Breast epithelium (tissue), 4 donors: ENCODE measurements around the gene CD247. TPM values are rescaled to one million over a fixed set of nuclear protein-coding genes. Genes with fewer than 3 reads are reported as not detected.

ENCODE experiments used
- DNase-seq, 2 donors: peaks; one replicate each; pipeline ENCODE4 v3.0.0-alpha.2; 2019; ENCODE audit warnings: low spot score in 2 of 2
- H3K27ac ChIP-seq, 2 donors: fragments of 200-600 bp; sonication (generic) in 1 of 2; one replicate each; pipeline ENCODE4 v1.5.1; 2016 to 2019; ENCODE audit warnings: mild to moderate bottlenecking in 1 of 2
- H3K27me3 ChIP-seq, 2 donors: fragments of 200-600 bp; sonication (generic) in 1 of 2; one replicate each; pipeline versions ENCODE4 v1.5.1 to v1.6.0; 2017 to 2019; ENCODE audit warnings: control low read depth in 1 of 2, mild to moderate bottlenecking in 1 of 2
- H3K36me3 ChIP-seq: fragments of 200-600 bp; one replicate; pipeline ENCODE4 v1.5.1; 2019
- H3K4me1 ChIP-seq, 2 donors: fragments of 200-600 bp; sonication (generic); one replicate each; pipeline ENCODE4 v1.5.1; 2016 to 2019; ENCODE audit warnings: control low read depth in 1 of 2
- H3K4me3 ChIP-seq, 3 donors: fragments of 200-600 bp; sonication (generic); 1 replicate in 2 of 3; 2 replicates in 1 of 3; pipeline ENCODE4 v1.5.1; 2016 to 2019; ENCODE audit warnings: mild to moderate bottlenecking in 3 of 3, moderate library complexity in 2 of 3
- H3K9me3 ChIP-seq, 2 donors: fragments of 200-600 bp; sonication (generic) in 1 of 2; one replicate each; pipeline ENCODE4 v1.5.1; 2016 to 2019; ENCODE audit warnings: control low read depth in 1 of 2
- CTCF ChIP-seq, 3 donors: fragments of 450-650 bp; IDR thresholded peaks; one replicate each; pipeline ENCODE4 v1.5.1; 2016 to 2017; ENCODE audit warnings: antibody characterized with exemption in 3 of 3, mild to moderate bottlenecking in 3 of 3, moderate library complexity in 3 of 3
- POLR2A ChIP-seq: fragments of 450-650 bp; IDR thresholded peaks from one replicate; pipeline ENCODE4 v1.6.1; 2016; ENCODE audit warnings: antibody characterized with exemption, mild to moderate bottlenecking, moderate library complexity
- POLR2AphosphoS5 ChIP-seq, 3 donors: sonication (generic); formaldehyde crosslinking; IDR thresholded peaks; one replicate each; pipeline ENCODE4 v1.6.1; 2017; ENCODE audit warnings: antibody characterized with exemption in 3 of 3
- intact Hi-C: fragments of 100-400 bp; cut with DNase I; formaldehyde crosslinking; loops from one replicate; pipeline ENCODE4 v1.15.1; 2023; ENCODE audit warnings: low total_unique reads
- total RNA-seq, 3 donors: library from RNA; depleted of rRNA; stranded (reverse); fragments of >200 nt; gene quantifications; one replicate each; pipeline ENCODE4 v1.1.0, GENCODE V29; 2016

The CD247 gene
- total RNA-seq, 3 donors from 2014 or later: 0.80 to 2.0 (median 2.0) TPM

DNA sequence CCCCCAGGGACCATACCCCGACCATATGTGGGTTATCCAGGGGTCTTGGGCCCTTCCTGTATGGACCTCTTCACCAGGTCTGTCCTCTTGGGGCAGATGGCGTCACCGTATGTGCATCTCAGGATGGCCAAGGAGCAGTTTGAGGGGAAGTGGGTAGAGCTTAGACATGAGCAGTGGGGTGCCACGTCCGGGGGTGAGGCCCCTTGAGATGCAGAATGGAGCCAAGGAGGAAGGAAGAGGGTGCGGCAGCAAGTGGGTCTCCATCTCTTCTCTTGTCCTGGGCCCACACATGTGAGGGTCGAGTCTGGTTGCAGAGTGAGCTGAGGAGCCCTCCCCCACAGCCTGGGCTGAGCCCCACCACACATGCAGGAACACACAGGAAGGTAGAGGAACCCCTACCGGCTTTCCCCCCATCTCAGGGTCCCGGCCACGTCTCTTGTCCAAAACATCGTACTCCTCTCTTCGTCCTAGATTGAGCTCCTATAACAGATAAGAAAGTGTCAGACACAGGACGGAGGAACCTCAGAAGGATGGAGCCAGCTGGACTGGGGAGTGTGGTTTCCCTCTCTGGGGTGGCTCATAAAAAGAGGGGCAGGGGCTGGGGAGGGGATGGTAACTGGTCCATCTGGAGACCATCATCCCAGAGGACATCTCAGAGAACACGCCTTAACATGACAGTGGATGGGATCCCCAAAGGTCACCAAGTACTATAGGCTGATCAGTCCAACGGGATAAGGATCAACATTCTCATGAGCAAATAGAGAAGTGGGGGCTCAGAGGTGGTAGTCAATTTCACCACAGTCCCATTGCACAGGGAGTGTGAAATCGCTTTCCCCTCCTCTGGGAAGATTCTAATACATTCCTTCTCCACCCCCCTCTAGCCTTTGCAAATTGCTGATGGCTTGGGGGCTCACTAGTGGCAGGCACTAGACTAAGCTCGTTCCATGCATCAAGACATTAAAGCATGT is 79.9 kb downstream of the CD247 start:
- Histone ChIP-seq H3K4me1 (no peaks in the 10 kb centered on the region), H3K27ac (no peak overlapping the region), H3K9me3 (no peaks in the 10 kb centered on the region), H3K36me3 (no peaks in the 10 kb centered on the region), H3K27me3 (peaks cover 0 to 7% of the 10 kb centered on the region in 2 donors), H3K4me3 (peak overlapping the region in 1 of 3 donors; percentile 65)
- no peak for TF ChIP-seq CTCF (IDR thresholded peaks at IDR 0.05)
- TF ChIP-seq POLR2A: no peak
- TF ChIP-seq POLR2AphosphoS5 (IDR thresholded peaks at IDR 0.05): no peak
- intact Hi-C loops: no loop called here
- no peak for DNase-seq

- Histone ChIP-seq H3K4me1 (no peaks in the 10 kb centered on the region), H3K27ac (no peak overlapping the region), H3K4me3 (no peak overlapping the region), H3K27me3 (peaks cover 0 to 7% of the 10 kb centered on the region in 2 donors), H3K9me3 (no peaks in the 10 kb centered on the region), H3K36me3 (no peaks in the 10 kb centered on the region)
- no peak for DNase-seq
- TF ChIP-seq POLR2AphosphoS5 (IDR thresholded peaks at IDR 0.05) (no peak), POLR2A (no peak)
- intact Hi-C loops: no loop called here
Measured at GRCh38 chr1:167435484-167435883, 82.8 kb downstream of the CD247 start.

DNA sequence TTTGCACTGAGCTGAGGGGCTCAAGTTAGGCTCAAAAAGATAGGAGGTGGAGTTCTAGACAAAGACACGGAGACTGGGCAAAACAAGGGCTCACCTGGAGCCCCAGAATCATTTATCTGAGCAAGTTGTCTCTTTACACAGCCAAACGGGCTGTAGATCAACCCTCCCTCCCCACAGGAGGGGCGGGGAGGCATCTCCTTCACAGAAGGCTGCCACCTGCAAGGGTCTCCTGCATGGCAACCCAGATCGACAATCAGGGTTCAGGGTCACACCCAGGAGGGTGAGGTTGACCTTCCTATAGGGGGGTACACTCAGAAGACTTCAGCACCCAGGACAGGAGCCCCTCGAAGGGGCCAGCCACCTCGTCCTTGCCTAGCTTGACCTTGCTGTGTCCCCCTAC is 84.0 kb downstream of the CD247 start:
- Histone ChIP-seq H3K9me3 (no peaks in the 10 kb centered on the region), H3K4me1 (no peaks in the 10 kb centered on the region), H3K4me3 (no peak overlapping the region), H3K27me3 (peaks cover 0 to 7% of the 10 kb centered on the region in 2 donors), H3K27ac (no peak overlapping the region), H3K36me3 (no peaks in the 10 kb centered on the region)
- intact Hi-C loops: no loop called here
- no peak for TF ChIP-seq POLR2AphosphoS5 (IDR thresholded peaks at IDR 0.05)
- no peak for TF ChIP-seq CTCF (IDR thresholded peaks at IDR 0.05)
- TF ChIP-seq POLR2A: no peak
- no peak for DNase-seq

GRCh38 chr1:167433884-167434283 is 84.4 kb downstream of the CD247 start:
- Histone ChIP-seq H3K9me3 (no peaks in the 10 kb centered on the region), H3K27me3 (peaks cover 0 to 3% of the 10 kb centered on the region in 2 donors), H3K27ac (no peak overlapping the region), H3K4me3 (no peak overlapping the region), H3K36me3 (no peaks in the 10 kb centered on the region), H3K4me1 (no peaks in the 10 kb centered on the region)
- TF ChIP-seq POLR2A (no peak), CTCF (IDR thresholded peaks at IDR 0.05) (no peak), POLR2AphosphoS5 (IDR thresholded peaks at IDR 0.05) (no peak)
- no peak for DNase-seq
- intact Hi-C loops: no loop called here

GRCh38 chr1:167432780-167433179 is 85.5 kb downstream of the CD247 start:
- H3K36me3 ChIP-seq: no peaks in the 10 kb centered on the region
- no peaks in the 10 kb centered on the region for H3K27me3 ChIP-seq
- H3K4me1 ChIP-seq: no peaks in the 10 kb centered on the region
- H3K27ac ChIP-seq: no peak overlapping the region
- intact Hi-C loops: no loop called here
- H3K9me3 ChIP-seq: no peaks in the 10 kb centered on the region
- DNase-seq: no peak
- TF ChIP-seq CTCF (IDR thresholded peaks at IDR 0.05) (no peak), POLR2A (no peak)
- H3K4me3 ChIP-seq: no peak overlapping the region
